Effector memory CD8-positive, alpha-beta T cell (primary cell): ENCODE results near the gene RNF150.

Experiments used
- ATAC-seq: fragments of 150-1000 bp; cut with Tn5 transposase; replicated peaks from 2 replicates; pipeline ENCODE4 v1.10.0; 2021; ENCODE audit warnings: mild to moderate bottlenecking, moderate library complexity
- DNase-seq, 3 experiments: peaks; one replicate each; pipeline ENCODE4 v3.0.0; 2021
- H3K27ac Mint-ChIP-seq, 2 donors: one replicate each; pipeline ENCODE4 v1.8.0; 2022; ENCODE audit warnings: mild to moderate bottlenecking in 2 of 2, mixed read lengths in 2 of 2, moderate library complexity in 2 of 2
- H3K27me3 Mint-ChIP-seq, 2 donors: one replicate each; pipeline ENCODE4 v1.8.0; 2022; ENCODE audit warnings: mixed read lengths in 2 of 2
- H3K36me3 Mint-ChIP-seq: one replicate; pipeline ENCODE4 v1.8.0; 2022; ENCODE audit warnings: mild to moderate bottlenecking, moderate library complexity, mixed read lengths; ENCODE audit not compliant: insufficient read depth
- H3K4me1 Mint-ChIP-seq, 2 donors: one replicate each; pipeline ENCODE4 v1.8.0; 2022; ENCODE audit warnings: low read depth in 2 of 2, mixed read lengths in 2 of 2
- H3K4me3 Mint-ChIP-seq, 2 donors: one replicate each; pipeline ENCODE4 v1.8.0; 2022; ENCODE audit warnings: mild to moderate bottlenecking in 2 of 2, mixed read lengths in 2 of 2, moderate library complexity in 2 of 2
- H3K9me3 Mint-ChIP-seq, 2 donors: one replicate each; pipeline ENCODE4 v1.8.0; 2022; ENCODE audit warnings: mixed read lengths in 2 of 2

Gene RNF150

GRCh38 chr4:141080668-141081067, 52.6 kb downstream of the RNF150 start:
- no peaks in the 10 kb centered on the region for H3K9me3 Mint-ChIP-seq
- H3K4me1 Mint-ChIP-seq: no peaks in the 10 kb centered on the region
- ATAC-seq (no peak), DNase-seq (no peak)
- H3K4me3 Mint-ChIP-seq: no peak overlapping the region
- no peaks in the 10 kb centered on the region for H3K27me3 Mint-ChIP-seq
- no peaks in the 10 kb centered on the region for H3K36me3 Mint-ChIP-seq
- H3K27ac Mint-ChIP-seq: no peak overlapping the region

DNA sequence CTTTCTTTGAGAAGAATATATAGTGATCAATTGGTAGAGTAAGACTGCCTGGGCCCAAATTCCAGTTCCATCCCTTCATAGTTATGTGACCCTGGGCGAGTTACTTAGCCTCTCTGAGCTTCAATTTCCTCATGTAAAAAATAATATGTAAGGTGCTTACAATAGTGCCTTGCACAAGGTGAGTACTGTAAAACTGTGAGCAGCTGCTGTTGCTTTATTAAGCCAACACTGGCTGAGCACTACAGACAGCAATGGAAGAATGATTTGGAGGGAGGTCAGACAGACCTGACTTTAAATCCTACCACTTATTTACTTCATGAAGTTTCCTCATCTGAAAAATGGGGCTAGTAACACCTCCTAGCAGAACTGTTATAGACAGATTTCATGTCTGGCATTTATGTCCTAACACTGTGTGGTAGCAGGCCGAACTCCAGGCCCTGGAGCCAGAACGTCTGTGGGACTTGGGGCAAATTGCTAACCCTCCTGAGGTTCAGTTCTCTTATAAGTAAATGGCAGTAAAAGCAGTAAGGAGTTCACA, 53.8 kb downstream of the RNF150 start:
- Mint-ChIP-seq H3K4me1 (no peaks in the 10 kb centered on the region), H3K27ac (no peak overlapping the region), H3K36me3 (no peaks in the 10 kb centered on the region), H3K9me3 (no peaks in the 10 kb centered on the region), H3K4me3 (no peak overlapping the region), H3K27me3 (no peaks in the 10 kb centered on the region)
- no peak for DNase-seq
- no peak for ATAC-seq

- DNase-seq: no peak
- Mint-ChIP-seq H3K27ac (no peak overlapping the region), H3K4me3 (no peak overlapping the region), H3K27me3 (no peaks in the 10 kb centered on the region), H3K4me1 (no peaks in the 10 kb centered on the region), H3K9me3 (no peaks in the 10 kb centered on the region), H3K36me3 (no peaks in the 10 kb centered on the region)
- no peak for ATAC-seq
Observed at GRCh38 chr4:141078871-141079270, 54.4 kb downstream of the RNF150 start.

DNA sequence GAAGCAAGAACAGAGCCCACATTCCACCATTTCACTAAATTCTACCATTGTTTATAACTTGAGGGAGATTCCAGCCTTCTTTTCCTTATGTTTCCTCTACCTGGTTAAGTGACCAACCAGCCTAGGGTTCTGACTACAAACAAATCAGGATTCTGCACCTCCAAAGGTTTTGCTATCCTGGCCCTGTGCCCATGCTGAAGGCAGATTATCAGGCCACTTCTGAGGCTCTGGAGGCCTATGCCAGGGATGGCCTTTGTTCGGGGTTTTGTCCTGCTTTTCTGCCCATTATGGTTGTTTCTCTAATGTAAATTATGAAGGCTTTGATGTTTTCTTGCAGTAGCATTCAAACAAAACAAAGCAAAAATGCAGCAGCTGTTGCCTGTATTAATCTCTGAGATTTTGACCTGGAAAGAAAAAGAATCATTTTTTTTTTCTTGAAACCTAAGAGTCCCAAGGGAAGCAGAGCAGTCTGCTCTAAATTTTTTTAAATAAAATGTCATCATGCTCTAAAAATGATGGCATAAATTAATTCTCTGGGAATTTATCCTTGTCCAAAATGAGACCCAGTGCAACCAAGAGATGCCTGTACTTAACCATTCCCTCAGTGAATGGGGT, 55.6 kb downstream of the RNF150 start:
- H3K9me3 Mint-ChIP-seq: peaks cover 0 to 2% of the 10 kb centered on the region in 2 donors
- ATAC-seq: no peak
- DNase-seq: no peak
- no peak overlapping the region for H3K4me3 Mint-ChIP-seq
- no peaks in the 10 kb centered on the region for H3K27me3 Mint-ChIP-seq
- H3K4me1 Mint-ChIP-seq: no peaks in the 10 kb centered on the region
- no peaks in the 10 kb centered on the region for H3K36me3 Mint-ChIP-seq
- H3K27ac Mint-ChIP-seq: no peak overlapping the region

GRCh38 chr4:141075553-141075952, 57.7 kb downstream of the RNF150 start:
- Mint-ChIP-seq H3K27ac (no peak overlapping the region), H3K9me3 (peaks cover 0 to 2% of the 10 kb centered on the region in 2 donors), H3K4me1 (no peaks in the 10 kb centered on the region), H3K27me3 (no peaks in the 10 kb centered on the region), H3K36me3 (no peaks in the 10 kb centered on the region), H3K4me3 (no peak overlapping the region)
- ATAC-seq (no peak), DNase-seq (no peak)

GRCh38 chr4:141074098-141074878, 59.0 kb downstream of the RNF150 start:
- peaks cover 0 to 2% of the 10 kb centered on the region in 2 donors for H3K9me3 Mint-ChIP-seq

DNA sequence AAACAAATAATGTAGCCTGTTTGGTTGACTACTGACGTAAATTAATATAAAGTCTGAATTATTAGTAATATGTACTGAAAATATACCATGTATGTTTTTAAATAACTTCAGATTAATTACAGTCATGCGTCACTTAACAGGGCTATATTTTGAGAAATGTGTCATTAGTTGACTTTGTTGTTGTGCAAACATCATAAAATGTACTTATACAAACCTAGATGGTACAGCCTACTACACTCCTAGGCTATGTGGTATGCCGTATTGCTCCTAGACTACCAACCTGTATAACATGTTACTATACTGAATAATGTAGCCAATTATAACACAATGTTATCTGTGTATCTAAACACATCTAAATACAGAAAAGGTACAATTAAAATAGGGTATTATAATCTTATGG, 66.6 kb downstream of the RNF150 start:
- H3K9me3 Mint-ChIP-seq: peaks cover 0 to 7% of the 10 kb centered on the region in 2 donors
- H3K27ac Mint-ChIP-seq: no peak overlapping the region
- H3K4me3 Mint-ChIP-seq: no peak overlapping the region
- H3K4me1 Mint-ChIP-seq: no peaks in the 10 kb centered on the region
- no peaks in the 10 kb centered on the region for H3K36me3 Mint-ChIP-seq
- H3K27me3 Mint-ChIP-seq: no peaks in the 10 kb centered on the region
- no peak for ATAC-seq
- no peak for DNase-seq

More at GRCh38 chr4:141074098-141074878, 59.0 kb downstream of the RNF150 start:
- no peak overlapping the region for H3K4me3 Mint-ChIP-seq
- H3K27ac Mint-ChIP-seq: no peak overlapping the region
- H3K27me3 Mint-ChIP-seq: no peaks in the 10 kb centered on the region
- no peaks in the 10 kb centered on the region for H3K4me1 Mint-ChIP-seq
- no peak for DNase-seq
- no peak for ATAC-seq
- H3K36me3 Mint-ChIP-seq: no peaks in the 10 kb centered on the region

GRCh38 chr4:141065872-141066271, 67.4 kb downstream of the RNF150 start:
- Mint-ChIP-seq H3K36me3 (no peaks in the 10 kb centered on the region), H3K27me3 (no peaks in the 10 kb centered on the region), H3K27ac (no peak overlapping the region), H3K4me1 (no peaks in the 10 kb centered on the region), H3K9me3 (peaks cover 0 to 7% of the 10 kb centered on the region in 2 donors), H3K4me3 (no peak overlapping the region)
- DNase-seq (no peak), ATAC-seq (no peak)

DNA sequence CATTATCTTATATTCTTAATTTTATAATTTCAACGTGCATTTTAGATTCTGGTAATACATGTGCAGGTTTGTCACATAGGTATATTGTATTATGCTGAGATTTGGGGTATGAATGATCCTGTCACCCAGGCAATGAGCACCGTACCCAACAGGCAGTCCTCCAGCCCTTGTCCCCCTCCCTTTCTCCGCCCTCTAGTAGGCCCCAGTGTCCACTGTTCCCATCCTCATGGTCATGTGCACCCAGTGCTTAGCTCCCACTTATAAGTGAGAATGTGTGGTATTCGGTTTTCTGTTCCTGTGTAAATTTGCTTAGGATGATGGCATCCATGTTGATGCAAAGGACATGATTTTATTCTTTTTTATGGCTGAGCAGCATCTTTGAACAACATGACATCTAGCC, 70.6 kb downstream of the RNF150 start:
- ATAC-seq: no peak
- no peak for DNase-seq
- Mint-ChIP-seq H3K4me1 (no peaks in the 10 kb centered on the region), H3K27me3 (no peaks in the 10 kb centered on the region), H3K36me3 (no peaks in the 10 kb centered on the region), H3K27ac (no peak overlapping the region), H3K9me3 (peaks cover under 1 to 7% of the 10 kb centered on the region in 2 donors), H3K4me3 (no peak overlapping the region)

DNA sequence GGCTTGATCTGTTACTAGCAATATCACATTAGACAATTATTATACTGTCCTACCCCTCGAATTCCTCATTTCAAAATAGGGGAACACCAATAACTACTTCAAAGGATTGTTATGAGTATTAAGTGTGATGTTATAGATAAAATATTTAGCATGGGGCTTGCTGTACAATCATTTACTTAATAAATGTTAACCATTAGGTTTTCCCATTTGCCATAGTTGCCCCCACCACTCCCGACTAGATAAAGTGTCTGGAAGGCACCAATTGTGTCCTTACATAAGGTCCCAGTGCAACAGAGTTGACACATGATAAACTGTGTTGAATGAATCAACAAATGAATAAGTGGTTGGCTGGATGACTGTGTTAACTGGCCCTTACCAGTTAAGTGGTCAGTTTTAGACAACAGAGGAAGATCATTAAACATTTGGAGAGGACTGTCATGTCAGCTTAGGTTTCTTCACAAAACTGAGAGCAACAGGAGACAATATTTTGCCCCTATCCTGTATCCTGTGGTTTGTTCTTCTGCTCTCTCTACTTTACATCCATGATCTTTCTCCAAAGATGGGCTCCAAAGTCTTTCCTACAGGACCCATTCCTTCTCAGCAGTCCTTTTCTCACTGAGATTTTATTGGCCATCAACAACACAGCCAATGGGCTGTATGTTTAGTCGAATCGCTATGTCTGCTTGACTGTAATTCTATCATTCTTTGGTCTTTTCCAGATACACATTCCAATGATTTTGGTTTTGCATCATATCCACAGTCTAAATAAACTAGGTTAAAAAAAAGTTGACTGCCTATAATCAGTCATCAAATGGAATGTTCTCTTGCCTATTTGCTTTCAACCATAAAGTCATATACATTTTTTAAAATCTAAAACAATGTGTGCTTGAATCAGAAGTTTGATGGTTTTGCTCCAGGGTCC, 74.4 kb downstream of the RNF150 start:
- Mint-ChIP-seq H3K9me3 (peaks cover 0 to 2% of the 10 kb centered on the region in 2 donors), H3K4me3 (no peak overlapping the region), H3K4me1 (no peaks in the 10 kb centered on the region), H3K27me3 (no peaks in the 10 kb centered on the region), H3K27ac (no peak overlapping the region), H3K36me3 (no peaks in the 10 kb centered on the region)
- no peak for DNase-seq
- ATAC-seq: no peak

- Mint-ChIP-seq H3K27ac (no peak overlapping the region), H3K27me3 (no peaks in the 10 kb centered on the region), H3K36me3 (no peaks in the 10 kb centered on the region), H3K4me1 (no peaks in the 10 kb centered on the region), H3K4me3 (no peak overlapping the region), H3K9me3 (peaks cover 0 to 2% of the 10 kb centered on the region in 2 donors)
- DNase-seq: no peak
- ATAC-seq: no peak
Observed at GRCh38 chr4:141057582-141057981, 75.7 kb downstream of the RNF150 start.

GRCh38 chr4:141056473-141056872, 76.8 kb downstream of the RNF150 start:
- ATAC-seq: no peak
- DNase-seq: no peak
- Mint-ChIP-seq H3K9me3 (peaks cover 0 to 5% of the 10 kb centered on the region in 2 donors), H3K36me3 (no peaks in the 10 kb centered on the region), H3K4me1 (no peaks in the 10 kb centered on the region), H3K27ac (no peak overlapping the region), H3K4me3 (no peak overlapping the region), H3K27me3 (no peaks in the 10 kb centered on the region)

GRCh38 chr4:141054446-141054845, 78.8 kb downstream of the RNF150 start:
- H3K27ac Mint-ChIP-seq: no peak overlapping the region

More at GRCh38 chr4:141054446-141054845, 78.8 kb downstream of the RNF150 start:
- Mint-ChIP-seq H3K27me3 (no peaks in the 10 kb centered on the region), H3K4me3 (no peak overlapping the region), H3K9me3 (peaks cover 0 to 10% of the 10 kb centered on the region in 2 donors), H3K36me3 (no peaks in the 10 kb centered on the region), H3K4me1 (no peaks in the 10 kb centered on the region)
- DNase-seq: no peak
- ATAC-seq: no peak
